ENCODE data around the gene WWP2. TPM values are rescaled to one million over a fixed set of nuclear protein-coding genes. Genes with fewer than 3 reads are reported as not detected.

Gene WWP2
- total RNA-seq, 1 experiment from 2014 or later = 38.8 TPM

DNA sequence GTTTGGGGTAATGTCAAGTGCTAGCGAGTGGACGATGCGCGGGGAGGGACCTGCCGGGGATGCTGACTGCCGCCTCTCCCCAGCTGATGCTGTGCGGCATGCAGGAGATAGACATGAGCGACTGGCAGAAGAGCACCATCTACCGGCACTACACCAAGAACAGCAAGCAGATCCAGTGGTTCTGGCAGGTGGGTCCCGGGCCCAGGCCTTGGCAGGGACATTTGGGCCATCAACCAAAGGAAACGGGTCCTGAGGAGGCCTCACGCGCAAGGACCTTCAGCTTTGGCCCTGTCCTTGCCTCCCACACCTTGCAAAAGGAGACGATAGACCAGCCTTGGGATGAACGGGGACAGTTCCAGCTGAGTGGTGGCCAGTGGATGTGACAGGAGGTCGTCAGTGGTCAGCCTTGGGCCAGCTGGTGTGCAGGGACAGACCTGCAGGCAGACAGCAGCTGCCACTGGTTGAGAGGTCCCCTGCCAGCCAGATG is 175.4 kb downstream of the WWP2 start:
- intact Hi-C loops (cut with micrococcal nuclease; ENCODE audit: unreplicated experiment) = no loop called here
- Histone ChIP-seq H3K9me2 (ENCODE audit: insufficient read depth) (no peaks in the 10 kb centered on the region), H3K4me3 (no peak overlapping the region), H3K4me2 (no peak overlapping the region), H3K4me1 (replicated peaks; ENCODE audit: insufficient read depth) (no peaks in the 10 kb centered on the region), H3K9me3 (ENCODE audit: insufficient read depth, low read depth) (no peaks in the 10 kb centered on the region), H2AFZ (no peak overlapping the region), H3K27me3 (ENCODE audit: insufficient read depth, low read depth) (no peaks in the 10 kb centered on the region), H4K20me1 (ENCODE audit: insufficient read depth) (no peaks in the 10 kb centered on the region), H3F3A (ENCODE audit: insufficient read depth, low read depth) (no peaks in the 10 kb centered on the region), H3K27ac (no peak overlapping the region), H3K79me2 (ENCODE audit: low read depth) (no peaks in the 10 kb centered on the region), H3K36me3 (ENCODE audit: low read depth) (no peaks in the 10 kb centered on the region)
- DNase-seq = no peak
- no TSS peak for BruUV-seq (replicated peaks)
- TF ChIP-seq, protein P1, sequence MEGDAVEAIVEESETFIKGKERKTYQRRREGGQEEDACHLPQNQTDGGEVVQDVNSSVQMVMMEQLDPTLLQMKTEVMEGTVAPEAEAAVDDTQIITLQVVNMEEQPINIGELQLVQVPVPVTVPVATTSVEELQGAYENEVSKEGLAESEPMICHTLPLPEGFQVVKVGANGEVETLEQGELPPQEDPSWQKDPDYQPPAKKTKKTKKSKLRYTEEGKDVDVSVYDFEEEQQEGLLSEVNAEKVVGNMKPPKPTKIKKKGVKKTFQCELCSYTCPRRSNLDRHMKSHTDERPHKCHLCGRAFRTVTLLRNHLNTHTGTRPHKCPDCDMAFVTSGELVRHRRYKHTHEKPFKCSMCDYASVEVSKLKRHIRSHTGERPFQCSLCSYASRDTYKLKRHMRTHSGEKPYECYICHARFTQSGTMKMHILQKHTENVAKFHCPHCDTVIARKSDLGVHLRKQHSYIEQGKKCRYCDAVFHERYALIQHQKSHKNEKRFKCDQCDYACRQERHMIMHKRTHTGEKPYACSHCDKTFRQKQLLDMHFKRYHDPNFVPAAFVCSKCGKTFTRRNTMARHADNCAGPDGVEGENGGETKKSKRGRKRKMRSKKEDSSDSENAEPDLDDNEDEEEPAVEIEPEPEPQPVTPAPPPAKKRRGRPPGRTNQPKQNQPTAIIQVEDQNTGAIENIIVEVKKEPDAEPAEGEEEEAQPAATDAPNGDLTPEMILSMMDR (conservative IDR thresholded peaks at IDR 0.05) = no peak
- no peak for TF ChIP-seq EZH2 (IDR thresholded peaks at IDR 0.05; ENCODE audit: low read depth)
- ChIA-PET POLR2A (ENCODE audit: unreplicated experiment) (no interaction called here), CTCF (no interaction called here)

DNA sequence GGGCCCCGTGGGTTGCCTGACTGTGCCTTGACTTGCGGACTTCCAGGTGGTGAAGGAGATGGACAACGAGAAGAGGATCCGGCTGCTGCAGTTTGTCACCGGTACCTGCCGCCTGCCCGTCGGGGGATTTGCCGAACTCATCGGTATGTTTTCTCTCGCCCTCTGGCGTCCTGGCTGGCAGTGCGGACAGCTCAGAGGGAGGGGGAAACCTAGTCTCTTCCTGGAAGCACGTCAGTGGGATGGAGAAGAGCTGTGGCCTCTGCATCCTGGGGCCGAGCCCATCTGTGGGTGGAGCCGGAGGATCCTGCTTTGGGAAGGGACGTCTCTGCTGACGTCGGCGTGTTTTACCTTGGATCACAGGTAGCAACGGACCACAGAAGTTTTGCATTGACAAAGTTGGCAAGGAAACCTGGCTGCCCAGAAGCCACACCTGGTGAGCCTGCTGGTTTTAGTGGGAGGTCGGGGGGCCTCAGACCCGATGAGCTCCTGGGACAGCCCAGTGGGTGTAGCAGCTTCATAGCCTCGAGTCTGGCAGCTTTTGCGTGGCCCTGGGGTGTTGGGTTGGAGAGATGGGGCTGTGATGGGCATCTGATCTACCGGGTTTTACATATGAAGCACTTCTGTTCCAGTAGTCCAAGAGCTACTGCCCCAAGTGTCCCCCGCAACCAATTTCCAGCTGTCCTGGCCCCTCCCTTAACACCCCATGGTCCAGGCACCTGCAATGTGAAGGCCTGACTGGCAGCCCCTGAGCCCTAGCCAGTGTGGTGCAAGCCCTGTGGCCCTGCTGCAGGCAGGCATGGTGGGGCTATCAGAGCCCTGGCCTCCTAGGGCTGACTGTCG is 177.1 kb downstream of the WWP2 start:
- H3K4me2 ChIP-seq = no peak overlapping the region
- H2AFZ ChIP-seq = no peak overlapping the region
- no peak overlapping the region for H3K4me3 ChIP-seq
- H3K9me2 ChIP-seq (ENCODE audit: insufficient read depth) = no peaks in the 10 kb centered on the region
- H3K36me3 ChIP-seq (ENCODE audit: low read depth) = no peaks in the 10 kb centered on the region
- TF ChIP-seq EZH2 (IDR thresholded peaks at IDR 0.05; ENCODE audit: low read depth) = no peak
- TF ChIP-seq, protein P1 (conservative IDR thresholded peaks at IDR 0.05) = no peak
- ChIA-PET CTCF (no interaction called here), POLR2A (ENCODE audit: unreplicated experiment) (no interaction called here)
- H3K27me3 ChIP-seq (ENCODE audit: insufficient read depth, low read depth) = no peaks in the 10 kb centered on the region
- H3K27ac ChIP-seq = no peak overlapping the region
- H3K79me2 ChIP-seq (ENCODE audit: low read depth) = no peaks in the 10 kb centered on the region
- H3F3A ChIP-seq (ENCODE audit: insufficient read depth, low read depth) = no peaks in the 10 kb centered on the region
- no peaks in the 10 kb centered on the region for H3K9me3 ChIP-seq (ENCODE audit: insufficient read depth, low read depth)
- H4K20me1 ChIP-seq (ENCODE audit: insufficient read depth) = no peaks in the 10 kb centered on the region
- DNase-seq = no peak
- no peaks in the 10 kb centered on the region for H3K4me1 ChIP-seq (replicated peaks; ENCODE audit: insufficient read depth)
- intact Hi-C loops (cut with micrococcal nuclease; ENCODE audit: unreplicated experiment) = no loop called here
- BruUV-seq (replicated peaks) = no TSS peak

DNA sequence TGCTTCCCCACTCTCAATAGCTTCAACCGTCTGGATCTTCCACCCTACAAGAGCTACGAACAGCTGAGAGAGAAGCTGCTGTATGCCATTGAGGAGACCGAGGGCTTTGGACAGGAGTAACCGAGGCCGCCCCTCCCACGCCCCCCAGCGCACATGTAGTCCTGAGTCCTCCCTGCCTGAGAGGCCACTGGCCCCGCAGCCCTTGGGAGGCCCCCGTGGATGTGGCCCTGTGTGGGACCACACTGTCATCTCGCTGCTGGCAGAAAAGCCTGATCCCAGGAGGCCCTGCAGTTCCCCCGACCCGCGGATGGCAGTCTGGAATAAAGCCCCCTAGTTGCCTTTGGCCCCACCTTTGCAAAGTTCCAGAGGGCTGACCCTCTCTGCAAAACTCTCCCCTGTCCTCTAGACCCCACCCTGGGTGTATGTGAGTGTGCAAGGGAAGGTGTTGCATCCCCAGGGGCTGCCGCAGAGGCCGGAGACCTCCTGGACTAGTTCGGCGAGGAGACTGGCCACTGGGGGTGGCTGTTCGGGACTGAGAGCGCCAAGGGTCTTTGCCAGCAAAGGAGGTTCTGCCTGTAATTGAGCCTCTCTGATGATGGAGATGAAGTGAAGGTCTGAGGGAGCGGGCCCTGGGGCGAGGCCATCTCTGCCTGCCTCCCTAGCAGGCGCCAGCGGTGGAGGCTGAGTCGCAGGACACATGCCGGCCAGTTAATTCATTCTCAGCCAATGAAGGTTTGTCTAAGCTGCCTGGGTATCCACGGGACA is 177.9 kb downstream of the WWP2 start:
- intact Hi-C loops (cut with micrococcal nuclease; ENCODE audit: unreplicated experiment) = no loop called here
- POLR2A ChIA-PET (ENCODE audit: unreplicated experiment) = interaction anchor here (0.5 kb wide), 1 partner anchor 138 kb away, joined by 3 read pairs; no protein-coding TSS in a partner anchor
- BruUV-seq (replicated peaks) = no TSS peak

More for the DNA sequence above, 177.9 kb downstream of the WWP2 start:
- no peaks in the 10 kb centered on the region for H3K9me3 ChIP-seq (ENCODE audit: insufficient read depth, low read depth)
- H3K79me2 ChIP-seq (ENCODE audit: low read depth) = no peaks in the 10 kb centered on the region
- no peaks in the 10 kb centered on the region for H3F3A ChIP-seq (ENCODE audit: insufficient read depth, low read depth)
- no peak overlapping the region for H3K4me3 ChIP-seq
- no peaks in the 10 kb centered on the region for H3K36me3 ChIP-seq (ENCODE audit: low read depth)
- H4K20me1 ChIP-seq (ENCODE audit: insufficient read depth) = no peaks in the 10 kb centered on the region
- no peak overlapping the region for H3K27ac ChIP-seq
- no peak overlapping the region for H3K4me2 ChIP-seq
- H3K27me3 ChIP-seq (ENCODE audit: insufficient read depth, low read depth) = no peaks in the 10 kb centered on the region
- DNase-seq = no peak
- no peak for TF ChIP-seq EZH2 (IDR thresholded peaks at IDR 0.05; ENCODE audit: low read depth)
- TF ChIP-seq, protein P1 (conservative IDR thresholded peaks at IDR 0.05) = no peak
- H3K4me1 ChIP-seq (replicated peaks; ENCODE audit: insufficient read depth) = no peaks in the 10 kb centered on the region
- H3K9me2 ChIP-seq (ENCODE audit: insufficient read depth) = no peaks in the 10 kb centered on the region
- CTCF ChIA-PET = no interaction called here
- H2AFZ ChIP-seq = no peak overlapping the region
